SK-N-SH (cell line): ENCODE data around the gene ABR. TPM values are rescaled to one million over a fixed set of nuclear protein-coding genes. Genes with fewer than 3 reads are reported as not detected.

ENCODE experiments used
- CTCF ChIA-PET: fragments of 300-600, 350-600 bp; formaldehyde crosslinking; extraction: SDS; loops from one replicate; lab custom pipeline; 2021; lab: Yijun Ruan, JAX
- POLR2A ChIA-PET: fragments of 350-600 bp; sonication (Branson Sonifier 250); formaldehyde crosslinking; extraction: SDS; loops from one replicate; lab custom pipeline; 2020; ENCODE audit warnings: antibody characterized with exemption, inconsistent platforms; lab: Yijun Ruan, JAX
- DNase-seq: peaks from one replicate; pipeline ENCODE4 v3.0.0; 2012
- H2AFZ ChIP-seq: fragments of 200-600 bp; sonication (generic); 2 replicates; pipeline ENCODE4 v1.8.1; 2016; ENCODE audit warnings: antibody characterized with exemption, mild to moderate bottlenecking, low read depth
- H3F3A ChIP-seq: fragments of 200-600 bp; sonication (generic); replicated peaks from 2 replicates; pipeline ENCODE3; 2016; ENCODE audit warnings: antibody characterized with exemption, mild to moderate bottlenecking; ENCODE audit not compliant: insufficient read depth
- H3K27ac ChIP-seq, 2 experiments: fragments of 200-500 bp in 1 of 2; fragments of 200-600 bp in 1 of 2; sonication (Bioruptor generic) in 1 of 2; sonication (generic), shearing (Covaris generic) in 1 of 2; 2 replicates each; pipeline versions ENCODE4 v1.5.1 to v1.6.1; 2014 to 2016; ENCODE audit warnings: low read depth in 2 of 2, inconsistent platforms in 1 of 2, low read length in 1 of 2, mild to moderate bottlenecking in 1 of 2, mixed read lengths in 1 of 2
- H3K27me3 ChIP-seq: fragments of 200-600 bp; sonication (generic), shearing (Covaris generic); 2 replicates; pipeline ENCODE4 v1.6.1; 2016; ENCODE audit warnings: mixed run types; ENCODE audit not compliant: insufficient read depth
- H3K36me3 ChIP-seq, 2 experiments: fragments of 200-500 bp in 1 of 2; fragments of 200-600 bp in 1 of 2; sonication (Bioruptor generic) in 1 of 2; sonication (generic) in 1 of 2; replicated peaks in 1 of 2; 2 replicates each; pipeline versions ENCODE3 to v1.5.1; 2014 to 2016; ENCODE audit warnings: low read length in 1 of 2, mild to moderate bottlenecking in 1 of 2; ENCODE audit not compliant: insufficient read depth in 2 of 2, control insufficient read depth in 1 of 2
- H3K4me1 ChIP-seq, 2 experiments: fragments of 200-500 bp in 1 of 2; fragments of 200-600 bp in 1 of 2; sonication (Bioruptor generic) in 1 of 2; sonication (generic), shearing (Covaris generic) in 1 of 2; 2 replicates each; pipeline versions ENCODE4 v1.5.1 to v1.6.1; 2014 to 2016; ENCODE audit warnings: low read depth in 1 of 2, low read length in 1 of 2, mixed run types in 1 of 2; ENCODE audit not compliant: insufficient read depth in 2 of 2, control insufficient read depth in 1 of 2
- H3K4me2 ChIP-seq: fragments of 200-600 bp; sonication (generic), shearing (Covaris generic); 2 replicates; pipeline ENCODE4 v1.6.1; 2017; ENCODE audit warnings: mixed run types
- H3K4me3 ChIP-seq, 2 experiments: fragments of 200-500 bp in 1 of 2; fragments of 200-600 bp in 1 of 2; sonication (Bioruptor generic) in 1 of 2; sonication (generic), shearing (Covaris generic) in 1 of 2; 2 replicates each; pipeline versions ENCODE4 v1.5.1 to v1.8.1; 2014 to 2016; ENCODE audit warnings: low read depth in 2 of 2, inconsistent platforms in 1 of 2, low read length in 1 of 2, mild to moderate bottlenecking in 1 of 2, mixed read lengths in 1 of 2, moderate library complexity in 1 of 2
- H3K79me2 ChIP-seq: fragments of 200-600 bp; sonication (generic); 2 replicates; pipeline ENCODE4 v1.8.1; 2017; ENCODE audit warnings: mild to moderate bottlenecking; ENCODE audit not compliant: insufficient read depth
- H3K9ac ChIP-seq: fragments of 200-600 bp; sonication (generic); 2 replicates; pipeline ENCODE4 v1.6.1; 2017; ENCODE audit warnings: mixed run types
- H3K9me2 ChIP-seq: fragments of 200-600 bp; sonication (generic); 2 replicates; pipeline ENCODE4 v1.6.1; 2017; ENCODE audit warnings: mixed run types
- H3K9me3 ChIP-seq: fragments of 200-600 bp; sonication (generic); 2 replicates; pipeline ENCODE4 v1.6.1; 2017; ENCODE audit warnings: mixed run types, mild to moderate bottlenecking, moderate library complexity
- H4K20me1 ChIP-seq: fragments of 200-600 bp; sonication (generic); 2 replicates; pipeline ENCODE4 v1.6.1; 2017; ENCODE audit warnings: mild to moderate bottlenecking, mixed run types; ENCODE audit not compliant: insufficient read depth
- CHD2 ChIP-seq: fragments of 150-350 bp; IDR thresholded peaks from 2 replicates; pipeline ENCODE4 v1.6.1; 2018; ENCODE audit warnings: low read length; ENCODE audit not compliant: partially characterized antibody
- EP300 ChIP-seq, 2 experiments: IDR thresholded peaks; 2 replicates each; pipeline versions ENCODE4 v1.4.0 to v1.6.1; 2012; ENCODE audit warnings: borderline replicate concordance in 1 of 2, low read depth in 1 of 2, low read length in 1 of 2
- EZH2phosphoT487 ChIP-seq: fragments of 200-600 bp; sonication (generic); IDR thresholded peaks from 2 replicates; pipeline ENCODE4 v1.6.1; 2017; ENCODE audit warnings: low read depth, mixed run types, mild to moderate bottlenecking, antibody characterized with exemption, moderate library complexity, borderline replicate concordance
- FOSL2 ChIP-seq: IDR thresholded peaks from 2 replicates; pipeline ENCODE4 v1.4.0; 2012; ENCODE audit warnings: low read depth, mild to moderate bottlenecking, moderate library complexity, borderline replicate concordance
- GATA2 ChIP-seq: sonication (generic); formaldehyde crosslinking; IDR thresholded peaks from 2 replicates; pipeline ENCODE4 v1.5.0; 2020; ENCODE audit warnings: mild to moderate bottlenecking, missing genetic modification reagents
- IRF3 ChIP-seq: fragments of 150-350 bp; IDR thresholded peaks from 2 replicates; pipeline ENCODE4 v1.6.1; 2016; ENCODE audit warnings: mild to moderate bottlenecking, low read depth, low read length
- MAX ChIP-seq: IDR thresholded peaks from 2 replicates; pipeline ENCODE4 v1.4.0; 2012; ENCODE audit warnings: low read depth
- MEF2A ChIP-seq: IDR thresholded peaks from 2 replicates; pipeline ENCODE4 v1.4.0; 2012; ENCODE audit warnings: low read depth, borderline replicate concordance
- NRF1 ChIP-seq: IDR thresholded peaks from 2 replicates; pipeline ENCODE4 v1.6.1; 2012; ENCODE audit warnings: low read depth, mild to moderate bottlenecking, low read length
- RAD21 ChIP-seq: IDR thresholded peaks from 2 replicates; pipeline ENCODE4 v1.6.1; 2012; ENCODE audit warnings: mild to moderate bottlenecking, low read length
- RFX5 ChIP-seq: IDR thresholded peaks from 2 replicates; pipeline ENCODE4 v1.6.1; 2012; ENCODE audit warnings: mild to moderate bottlenecking, improper control_type of control experiment, low read length
- RXRA ChIP-seq: IDR thresholded peaks from 2 replicates; pipeline ENCODE4 v1.4.0; 2012; ENCODE audit warnings: low read depth, mild to moderate bottlenecking, borderline replicate concordance
- TAF1 ChIP-seq: IDR thresholded peaks from 2 replicates; pipeline ENCODE4 v1.6.1; 2012; ENCODE audit warnings: low read depth, mild to moderate bottlenecking, low read length, moderate library complexity, borderline replicate concordance
- TCF12 ChIP-seq: IDR thresholded peaks from 2 replicates; pipeline ENCODE4 v1.4.0; 2012
- TEAD4 ChIP-seq: IDR thresholded peaks from 2 replicates; pipeline ENCODE4 v1.4.0; 2012; ENCODE audit warnings: mild to moderate bottlenecking, borderline replicate concordance; ENCODE audit not compliant: insufficient read depth
- WGBS: methylation state at CpG from one replicate; pipeline ENCODE4 v1.1.6; 2017; ENCODE audit warnings: low lambda C conversion rate; 5-methylcytosine and 5-hydroxymethylcytosine counted together
- polyA plus RNA-seq, 3 experiments: library from polyadenylated mRNA; depleted of rRNA; stranded (reverse); fragments of >200 nt; gene quantifications; 2 replicates each; pipeline ENCODE4 v1.2.3, GENCODE V29; 2012
- TF ChIP-seq, protein P1 (sequence below): IDR thresholded peaks from 2 replicates; pipeline ENCODE4 v1.4.0; 2012; ENCODE audit warnings: low read depth, borderline replicate concordance
- TF ChIP-seq, protein P2 (sequence below): fragments of 200-600 bp; sonication (generic); IDR thresholded peaks from 2 replicates; pipeline ENCODE4 v1.6.1; 2017; ENCODE audit warnings: antibody characterized with exemption, mild to moderate bottlenecking, moderate library complexity

Gene ABR
- polyA plus RNA-seq, 1 of the 3 experiments (the other 2 are of a cell fraction) = 117 TPM

DNA sequence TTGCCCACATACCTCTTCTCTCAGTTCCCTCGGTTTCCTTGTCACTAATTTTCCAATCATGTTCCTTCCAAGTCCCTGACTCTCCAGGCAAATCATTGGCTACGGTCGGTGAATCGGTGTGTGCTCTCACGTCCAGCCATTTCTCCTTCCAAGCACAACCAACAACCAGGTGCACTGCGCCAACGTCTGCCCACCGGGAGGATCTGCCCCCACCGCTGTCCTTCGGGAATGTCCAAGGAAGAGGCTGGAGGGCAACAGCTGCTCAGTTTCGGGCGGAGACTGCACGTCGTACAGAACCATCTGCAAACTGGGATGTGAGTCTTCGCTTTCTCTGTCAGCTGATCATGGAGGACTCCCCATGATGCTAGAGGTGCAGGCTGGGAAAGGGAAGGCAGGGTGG, 191.8 kb downstream of the ABR start:
- WGBS = 83% methylated on average over 14 of the region's 15 CpGs
- H3K36me3 ChIP-seq = no peaks in the 10 kb centered on the region

More for the DNA sequence above, 191.8 kb downstream of the ABR start:
- no peak for DNase-seq
- Histone ChIP-seq H2AFZ (no peak overlapping the region), H3K9me3 (no peaks in the 10 kb centered on the region), H3K79me2 (no peaks in the 10 kb centered on the region), H3K4me3 (no peak overlapping the region), H3K27me3 (no peaks in the 10 kb centered on the region), H3K27ac (no peak overlapping the region), H3K9ac (no peak overlapping the region), H4K20me1 (no peaks in the 10 kb centered on the region), H3F3A (no peaks in the 10 kb centered on the region), H3K4me2 (no peak overlapping the region), H3K4me1 (no peaks in the 10 kb centered on the region), H3K9me2 (no peaks in the 10 kb centered on the region)
- CTCF ChIA-PET = interaction anchor here (1.0 kb wide), 2 partner anchors 8 to 68 kb away, joined by 4 to 5 read pairs; partner anchors contain the start of gene TIMM22
- POLR2A ChIA-PET = no interaction called here
- TF ChIP-seq TEAD4 (no peak), MEF2A (no peak), MAX (no peak), IRF3 (no peak), TCF12 (no peak), TAF1 (no peak), RXRA (no peak), CHD2 (no peak), EZH2phosphoT487 (no peak), NRF1 (no peak), RAD21 (no peak), EP300 (IDR thresholded peaks at IDR 0.05; ENCODE audit: borderline replicate concordance in 1 of 2, low read depth in 1 of 2, low read length in 1 of 2) (no peak), GATA2 (CRISPR knock-in tag) (no peak), RFX5 (no peak), FOSL2 (no peak)
- TF ChIP-seq, protein P1, sequence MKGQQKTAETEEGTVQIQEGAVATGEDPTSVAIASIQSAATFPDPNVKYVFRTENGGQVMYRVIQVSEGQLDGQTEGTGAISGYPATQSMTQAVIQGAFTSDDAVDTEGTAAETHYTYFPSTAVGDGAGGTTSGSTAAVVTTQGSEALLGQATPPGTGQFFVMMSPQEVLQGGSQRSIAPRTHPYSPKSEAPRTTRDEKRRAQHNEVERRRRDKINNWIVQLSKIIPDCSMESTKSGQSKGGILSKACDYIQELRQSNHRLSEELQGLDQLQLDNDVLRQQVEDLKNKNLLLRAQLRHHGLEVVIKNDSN = no peak
- TF ChIP-seq, protein P2, sequence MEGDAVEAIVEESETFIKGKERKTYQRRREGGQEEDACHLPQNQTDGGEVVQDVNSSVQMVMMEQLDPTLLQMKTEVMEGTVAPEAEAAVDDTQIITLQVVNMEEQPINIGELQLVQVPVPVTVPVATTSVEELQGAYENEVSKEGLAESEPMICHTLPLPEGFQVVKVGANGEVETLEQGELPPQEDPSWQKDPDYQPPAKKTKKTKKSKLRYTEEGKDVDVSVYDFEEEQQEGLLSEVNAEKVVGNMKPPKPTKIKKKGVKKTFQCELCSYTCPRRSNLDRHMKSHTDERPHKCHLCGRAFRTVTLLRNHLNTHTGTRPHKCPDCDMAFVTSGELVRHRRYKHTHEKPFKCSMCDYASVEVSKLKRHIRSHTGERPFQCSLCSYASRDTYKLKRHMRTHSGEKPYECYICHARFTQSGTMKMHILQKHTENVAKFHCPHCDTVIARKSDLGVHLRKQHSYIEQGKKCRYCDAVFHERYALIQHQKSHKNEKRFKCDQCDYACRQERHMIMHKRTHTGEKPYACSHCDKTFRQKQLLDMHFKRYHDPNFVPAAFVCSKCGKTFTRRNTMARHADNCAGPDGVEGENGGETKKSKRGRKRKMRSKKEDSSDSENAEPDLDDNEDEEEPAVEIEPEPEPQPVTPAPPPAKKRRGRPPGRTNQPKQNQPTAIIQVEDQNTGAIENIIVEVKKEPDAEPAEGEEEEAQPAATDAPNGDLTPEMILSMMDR = no peak
